NCI-H345 treated with DMSO at 0.1 percent for 48 hours (cell line): ENCODE measurements around the gene ITIH5.

Source experiments
- DNase-seq: peaks from one replicate; lab custom pipeline; 2025; ENCODE audit not compliant: unreplicated experiment; lab: John Stamatoyannopoulos, UW

ITIH5 gene

GRCh38 chr10:7635408-7636125 lies 31.2 kb downstream of the ITIH5 start:
- no peak for DNase-seq

- DNase-seq = no peak
These were observed 32.4 kb downstream of the ITIH5 start for GRCh38 chr10:7634142-7634894.

- no peak for DNase-seq
These were observed 40.5 kb downstream of the ITIH5 start for GRCh38 chr10:7626283-7626682.

- no peak for DNase-seq
These were observed 40.9 kb downstream of the ITIH5 start for GRCh38 chr10:7625836-7626235.

GRCh38 chr10:7625009-7625408 lies 41.8 kb downstream of the ITIH5 start:
- DNase-seq = no peak

GRCh38 chr10:7622969-7623368 lies 43.8 kb downstream of the ITIH5 start:
- no peak for DNase-seq

- DNase-seq = no peak
These were observed 48.3 kb downstream of the ITIH5 start for GRCh38 chr10:7618461-7618860.

GRCh38 chr10:7611909-7612308 lies 54.9 kb downstream of the ITIH5 start:
- no peak for DNase-seq

- DNase-seq = no peak
These were observed 55.9 kb downstream of the ITIH5 start for GRCh38 chr10:7610651-7611389.

- DNase-seq = no peak
These were observed 56.7 kb downstream of the ITIH5 start for GRCh38 chr10:7610026-7610425.

GRCh38 chr10:7609556-7609955 lies 57.2 kb downstream of the ITIH5 start:
- DNase-seq = no peak

- DNase-seq = no peak
These were observed 58.8 kb downstream of the ITIH5 start for GRCh38 chr10:7608001-7608400.

- no peak for DNase-seq
These were observed 59.8 kb downstream of the ITIH5 start for GRCh38 chr10:7606951-7607404.

- DNase-seq = no peak
These were observed 61.0 kb downstream of the ITIH5 start for GRCh38 chr10:7605565-7606295.

GRCh38 chr10:7601023-7601656 lies 65.6 kb downstream of the ITIH5 start:
- DNase-seq = no peak

GRCh38 chr10:7598771-7599170 lies 68.0 kb downstream of the ITIH5 start:
- no peak for DNase-seq

- DNase-seq = no peak
These were observed 70.4 kb downstream of the ITIH5 start for GRCh38 chr10:7596356-7596755.

GRCh38 chr10:7593905-7594304 lies 72.9 kb downstream of the ITIH5 start:
- DNase-seq = no peak

GRCh38 chr10:7593063-7593462 lies 73.7 kb downstream of the ITIH5 start:
- no peak for DNase-seq

- no peak for DNase-seq
These were observed 74.1 kb downstream of the ITIH5 start for GRCh38 chr10:7592627-7593026.

GRCh38 chr10:7590271-7590670 lies 76.5 kb downstream of the ITIH5 start:
- DNase-seq = no peak
